Calu3 (cell line): ENCODE data around the gene ZNF280D. TPM values are rescaled to one million over a fixed set of nuclear protein-coding genes. Genes with fewer than 3 reads are reported as not detected.
"Not testable (repeated sequence)": the region's sequence is repeated elsewhere in the genome, so short reads cannot be mapped to it uniquely, and the experiment has no call there.

Source experiments
- BruUV-seq: library from RNA; stranded (reverse); fragments of 400-500 nt; replicated peaks from 2 replicates; lab custom pipeline; 2021; lab: Mats Ljungman, UMichigan
- CTCF ChIA-PET: fragments of 300-600 bp; sonication (Branson Sonifier 250); formaldehyde crosslinking; loops from one replicate; lab custom pipeline; 2022; ENCODE audit warnings: antibody characterized with exemption; lab: Charles Lee
- DNase-seq: peaks from one replicate; pipeline ENCODE4 v3.0.0; 2022
- H3K27ac Mint-ChIP-seq: one replicate; pipeline ENCODE4 v1.8.0; 2022; ENCODE audit warnings: mixed read lengths; ENCODE audit not compliant: unreplicated experiment
- H3K27me3 Mint-ChIP-seq: one replicate; pipeline ENCODE4 v1.8.0; 2022; ENCODE audit warnings: mixed read lengths; ENCODE audit not compliant: unreplicated experiment
- H3K36me3 Mint-ChIP-seq: one replicate; pipeline ENCODE4 v1.8.0; 2022; ENCODE audit warnings: mild to moderate bottlenecking, moderate library complexity, mixed read lengths; ENCODE audit not compliant: insufficient read depth, unreplicated experiment
- H3K4me1 Mint-ChIP-seq: one replicate; pipeline ENCODE4 v1.8.0; 2022; ENCODE audit warnings: mild to moderate bottlenecking, low read depth, mixed read lengths; ENCODE audit not compliant: unreplicated experiment
- H3K4me3 Mint-ChIP-seq: one replicate; pipeline ENCODE4 v1.8.0; 2022; ENCODE audit warnings: mild to moderate bottlenecking, low read depth, moderate library complexity, mixed read lengths; ENCODE audit not compliant: unreplicated experiment
- H3K9me3 Mint-ChIP-seq: one replicate; pipeline ENCODE4 v1.8.0; 2022; ENCODE audit warnings: low read depth, mixed read lengths; ENCODE audit not compliant: unreplicated experiment
- CTCF ChIP-seq: fragments of 200-600 bp; IDR thresholded peaks from one replicate; pipeline ENCODE4 v1.8.0; 2022; ENCODE audit warnings: antibody characterized with exemption; ENCODE audit not compliant: unreplicated experiment
- intact Hi-C: fragments of 100-400 bp; cut with micrococcal nuclease; formaldehyde crosslinking; loops from one replicate; pipeline ENCODE4 v1.10.0; 2022; ENCODE audit not compliant: unreplicated experiment
- total RNA-seq: library from RNA; stranded (reverse); gene quantifications from 2 replicates; pipeline ENCODE4 v1.2.3, GENCODE V29; 2022

Gene ZNF280D
- total RNA-seq, 1 experiment from 2014 or later = 36.0 TPM

- H3K27me3 Mint-ChIP-seq = no peaks in the 10 kb centered on the region
- H3K27ac Mint-ChIP-seq = no peak overlapping the region
- CTCF ChIA-PET = no interaction called here
- no TSS peak for BruUV-seq
- peaks cover 13% of the 10 kb centered on the region for H3K4me1 Mint-ChIP-seq
- no peaks in the 10 kb centered on the region for H3K9me3 Mint-ChIP-seq
- TF ChIP-seq CTCF = no peak
- DNase-seq = no peak
- intact Hi-C loops = no loop called here
- H3K36me3 Mint-ChIP-seq = no peaks in the 10 kb centered on the region
- H3K4me3 Mint-ChIP-seq = no peak overlapping the region
Observed at GRCh38 chr15:56715220-56715619, 18.1 kb downstream of the ZNF280D start.

- H3K27me3 Mint-ChIP-seq, H3K4me1 Mint-ChIP-seq, BruUV-seq, DNase-seq, H3K27ac Mint-ChIP-seq, H3K36me3 Mint-ChIP-seq, intact Hi-C loops, H3K9me3 Mint-ChIP-seq, H3K4me3 Mint-ChIP-seq: not testable (repeated sequence)
- CTCF ChIA-PET = interaction anchor here (0.6 kb wide), 1 partner anchor 12 kb away, joined by 4 read pairs; no protein-coding TSS in a partner anchor
Observed at GRCh38 chr15:56709502-56709901, 23.8 kb downstream of the ZNF280D start.

- peaks cover 9% of the 10 kb centered on the region for H3K36me3 Mint-ChIP-seq
- no TSS peak for BruUV-seq
- H3K4me3 Mint-ChIP-seq = no peak overlapping the region
- no peaks in the 10 kb centered on the region for H3K4me1 Mint-ChIP-seq
- intact Hi-C loops = no loop called here
- no peak overlapping the region for H3K27ac Mint-ChIP-seq
- H3K27me3 Mint-ChIP-seq = no peaks in the 10 kb centered on the region
- TF ChIP-seq CTCF = no peak
- CTCF ChIA-PET = no interaction called here
- H3K9me3 Mint-ChIP-seq = no peaks in the 10 kb centered on the region
- DNase-seq = no peak
Observed at GRCh38 chr15:56699743-56700142, 33.6 kb downstream of the ZNF280D start.

- CTCF ChIA-PET = interaction anchor here (0.6 kb wide), 1 partner anchor 10 kb away, joined by 7 read pairs; no protein-coding TSS in a partner anchor
- no peak for TF ChIP-seq CTCF
Observed at GRCh38 chr15:56698270-56698669, 35.0 kb downstream of the ZNF280D start.

GRCh38 chr15:56693761-56694160 lies 39.5 kb downstream of the ZNF280D start:
- H3K27me3 Mint-ChIP-seq = no peaks in the 10 kb centered on the region
- no peak overlapping the region for H3K4me3 Mint-ChIP-seq
- H3K4me1 Mint-ChIP-seq = no peaks in the 10 kb centered on the region
- DNase-seq = no peak
- H3K9me3 Mint-ChIP-seq = no peaks in the 10 kb centered on the region
- TF ChIP-seq CTCF = no peak
- no peak overlapping the region for H3K27ac Mint-ChIP-seq
- CTCF ChIA-PET = interaction anchor here (0.6 to 0.8 kb wide), 2 partner anchors 115 to 724 kb away, joined by 3 to 4 read pairs; no protein-coding TSS in a partner anchor
- intact Hi-C loops = no loop called here
- H3K36me3 Mint-ChIP-seq = no peaks in the 10 kb centered on the region
- no TSS peak for BruUV-seq

More at GRCh38 chr15:56698270-56698669, 35.0 kb downstream of the ZNF280D start:
- H3K4me3 Mint-ChIP-seq = no peak overlapping the region
- H3K9me3 Mint-ChIP-seq = no peaks in the 10 kb centered on the region
- BruUV-seq = no TSS peak
- intact Hi-C loops = no loop called here
- no peak for DNase-seq
- H3K27me3 Mint-ChIP-seq = no peaks in the 10 kb centered on the region
- no peak overlapping the region for H3K27ac Mint-ChIP-seq
- no peaks in the 10 kb centered on the region for H3K4me1 Mint-ChIP-seq
- H3K36me3 Mint-ChIP-seq = peaks cover under 1% of the 10 kb centered on the region
